Keratinocyte (primary cell): ENCODE results near the gene SETBP1. TPM values are rescaled to one million over a fixed set of nuclear protein-coding genes. Genes with fewer than 3 reads are reported as not detected.

ENCODE experiments used
- DNase-seq: peaks from one replicate; pipeline ENCODE4 v3.0.0-alpha.2; 2011; ENCODE audit warnings: low read depth, missing footprints, low spot score
- FAIRE-seq: peaks from 2 replicates; lab custom pipeline; 2011; peaks lifted over from hg19 to GRCh38; lab: Jason Lieb, UNC
- H2AFZ ChIP-seq: 2 replicates; pipeline ENCODE4 v1.6.0; 2012; ENCODE audit warnings: low read length, control low read depth, inconsistent platforms; ENCODE audit not compliant: control insufficient read depth
- H3K27ac ChIP-seq: 2 replicates; pipeline ENCODE4 v1.5.1; 2011; ENCODE audit warnings: low read length; ENCODE audit not compliant: control insufficient read depth, insufficient read depth
- H3K27me3 ChIP-seq: 3 replicates; pipeline ENCODE4 v1.6.0; 2011; ENCODE audit warnings: low read length; ENCODE audit not compliant: control insufficient read depth, insufficient read depth; ENCODE audit errors: extremely low read depth
- H3K36me3 ChIP-seq, 2 experiments: 2 replicates in 1 of 2; 3 replicates in 1 of 2; pipeline ENCODE4 v1.5.1; 2011; ENCODE audit warnings: low read length in 2 of 2, mild to moderate bottlenecking in 1 of 2; ENCODE audit not compliant: control insufficient read depth in 2 of 2, insufficient read depth in 2 of 2; ENCODE audit errors: extremely low read depth in 1 of 2
- H3K4me1 ChIP-seq: 3 replicates; pipeline ENCODE4 v1.5.1; 2011; ENCODE audit warnings: low read length; ENCODE audit not compliant: control insufficient read depth, insufficient read depth; ENCODE audit errors: extremely low read depth
- H3K4me2 ChIP-seq: 3 replicates; pipeline ENCODE4 v1.6.0; 2011; ENCODE audit warnings: low read depth, low read length; ENCODE audit not compliant: control insufficient read depth, insufficient read depth; ENCODE audit errors: extremely low read depth
- H3K4me3 ChIP-seq, 3 experiments: fragments of 200-600 bp in 1 of 3; sonication (generic) in 1 of 3; 2 replicates in 2 of 3; 3 replicates in 1 of 3; pipeline ENCODE4 v1.5.1; 2011 to 2016; ENCODE audit warnings: low read length in 3 of 3, mild to moderate bottlenecking in 3 of 3, control low read depth in 2 of 3, inconsistent platforms in 1 of 3, low read depth in 1 of 3, mixed read lengths in 1 of 3, mixed run types in 1 of 3, moderate library complexity in 1 of 3; ENCODE audit not compliant: control insufficient read depth in 2 of 3, insufficient read depth in 2 of 3; ENCODE audit errors: extremely low read depth in 1 of 3
- H3K79me2 ChIP-seq: 2 replicates; pipeline ENCODE4 v1.6.0; 2012; ENCODE audit warnings: low read length; ENCODE audit not compliant: control insufficient read depth, insufficient read depth
- H3K9ac ChIP-seq: 3 replicates; pipeline ENCODE4 v1.6.0; 2011; ENCODE audit warnings: low read length; ENCODE audit not compliant: control insufficient read depth, insufficient read depth; ENCODE audit errors: extremely low read depth
- H3K9me1 ChIP-seq: 3 replicates; pipeline ENCODE4 v1.6.0; 2011; ENCODE audit warnings: low read length; ENCODE audit not compliant: control insufficient read depth, insufficient read depth; ENCODE audit errors: extremely low read depth
- H3K9me3 ChIP-seq: 2 replicates; pipeline ENCODE4 v1.5.1; 2012; ENCODE audit warnings: low read depth, low read length; ENCODE audit not compliant: control insufficient read depth
- H4K20me1 ChIP-seq: 3 replicates; pipeline ENCODE4 v1.6.0; 2011; ENCODE audit warnings: low read length; ENCODE audit not compliant: control insufficient read depth, insufficient read depth; ENCODE audit errors: extremely low read depth
- EZH2 ChIP-seq: IDR thresholded peaks from one replicate; pipeline ENCODE4 v1.6.1; 2012; ENCODE audit warnings: inconsistent platforms, mild to moderate bottlenecking, low read length, moderate library complexity
- dilution Hi-C: fragments of 300-500 bp; cut with MboI; formaldehyde crosslinking; loops from one replicate; pipeline ENCODE4 v1.7.0; 2020; ENCODE audit warnings: low sequenced_read_pairs; ENCODE audit not compliant: extremely low pct_ligation_motif_present
- polyA plus RNA-seq, 5 experiments: library from polyadenylated mRNA; depleted of rRNA in 3 of 5; stranded (reverse) in 3 of 5; stranded (forward) in 1 of 5; unstranded in 1 of 5; fragments of >200 nt; gene quantifications; 1 replicate in 1 of 5; 2 replicates in 3 of 5; 3 replicates in 1 of 5; pipeline versions ENCODE4 v1.2.1 to v1.2.3, GENCODE V29; 2011 to 2012; ENCODE audit warnings: missing spikeins in 2 of 5, low read depth in 1 of 5, low replicate concordance in 1 of 5
- TF ChIP-seq, protein P1 (sequence below), 3 experiments: IDR thresholded peaks in 1 of 3; conservative IDR thresholded peaks in 1 of 3; optimal IDR thresholded peaks in 1 of 3; 2 replicates in 2 of 3; 3 replicates in 1 of 3; pipeline versions ENCODE3 to v1.5.1; 2011; ENCODE audit warnings: low read length in 3 of 3, mild to moderate bottlenecking in 3 of 3, moderate library complexity in 2 of 3, control low read depth in 1 of 3, inconsistent platforms in 1 of 3; ENCODE audit not compliant: insufficient read depth in 2 of 3; ENCODE audit errors: extremely low read depth in 1 of 3

SETBP1 gene
- polyA plus RNA-seq, 1 donor (not counting 4 experiments of a cell fraction or from before 2014, with no cell fraction given): 3.3 TPM

DNA sequence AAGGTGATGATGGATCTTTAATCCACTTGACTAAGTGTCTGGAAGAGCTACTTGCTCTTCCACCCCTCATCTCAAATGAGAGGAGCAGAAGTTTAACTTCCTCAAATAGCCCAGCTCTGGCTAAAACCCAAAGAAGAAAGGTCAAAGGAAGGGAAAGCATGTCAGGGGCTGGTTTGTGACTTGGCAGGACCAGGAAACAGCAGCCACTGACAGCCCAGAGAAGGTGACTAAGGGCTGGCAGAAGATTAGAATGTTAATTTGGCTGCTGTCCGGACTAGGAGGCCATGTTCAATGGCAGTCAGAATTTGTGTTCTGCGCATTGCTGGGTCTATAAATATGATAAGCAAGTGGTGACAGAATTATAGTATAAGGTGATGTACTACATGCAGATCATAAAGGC is 386.2 kb downstream of the SETBP1 start:
- TF ChIP-seq EZH2: no peak
- TF ChIP-seq, protein P1, sequence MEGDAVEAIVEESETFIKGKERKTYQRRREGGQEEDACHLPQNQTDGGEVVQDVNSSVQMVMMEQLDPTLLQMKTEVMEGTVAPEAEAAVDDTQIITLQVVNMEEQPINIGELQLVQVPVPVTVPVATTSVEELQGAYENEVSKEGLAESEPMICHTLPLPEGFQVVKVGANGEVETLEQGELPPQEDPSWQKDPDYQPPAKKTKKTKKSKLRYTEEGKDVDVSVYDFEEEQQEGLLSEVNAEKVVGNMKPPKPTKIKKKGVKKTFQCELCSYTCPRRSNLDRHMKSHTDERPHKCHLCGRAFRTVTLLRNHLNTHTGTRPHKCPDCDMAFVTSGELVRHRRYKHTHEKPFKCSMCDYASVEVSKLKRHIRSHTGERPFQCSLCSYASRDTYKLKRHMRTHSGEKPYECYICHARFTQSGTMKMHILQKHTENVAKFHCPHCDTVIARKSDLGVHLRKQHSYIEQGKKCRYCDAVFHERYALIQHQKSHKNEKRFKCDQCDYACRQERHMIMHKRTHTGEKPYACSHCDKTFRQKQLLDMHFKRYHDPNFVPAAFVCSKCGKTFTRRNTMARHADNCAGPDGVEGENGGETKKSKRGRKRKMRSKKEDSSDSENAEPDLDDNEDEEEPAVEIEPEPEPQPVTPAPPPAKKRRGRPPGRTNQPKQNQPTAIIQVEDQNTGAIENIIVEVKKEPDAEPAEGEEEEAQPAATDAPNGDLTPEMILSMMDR (optimal IDR thresholded peaks at IDR 0.05 in 1 of 3, IDR thresholded peaks at IDR 0.05 in 1 of 3, conservative IDR thresholded peaks at IDR 0.05 in 1 of 3; ENCODE audit: extremely low read depth in 1 of 3, insufficient read depth in 2 of 3, low read length in 3 of 3): no peak
- no peak overlapping the region for H3K4me2 ChIP-seq

DNA sequence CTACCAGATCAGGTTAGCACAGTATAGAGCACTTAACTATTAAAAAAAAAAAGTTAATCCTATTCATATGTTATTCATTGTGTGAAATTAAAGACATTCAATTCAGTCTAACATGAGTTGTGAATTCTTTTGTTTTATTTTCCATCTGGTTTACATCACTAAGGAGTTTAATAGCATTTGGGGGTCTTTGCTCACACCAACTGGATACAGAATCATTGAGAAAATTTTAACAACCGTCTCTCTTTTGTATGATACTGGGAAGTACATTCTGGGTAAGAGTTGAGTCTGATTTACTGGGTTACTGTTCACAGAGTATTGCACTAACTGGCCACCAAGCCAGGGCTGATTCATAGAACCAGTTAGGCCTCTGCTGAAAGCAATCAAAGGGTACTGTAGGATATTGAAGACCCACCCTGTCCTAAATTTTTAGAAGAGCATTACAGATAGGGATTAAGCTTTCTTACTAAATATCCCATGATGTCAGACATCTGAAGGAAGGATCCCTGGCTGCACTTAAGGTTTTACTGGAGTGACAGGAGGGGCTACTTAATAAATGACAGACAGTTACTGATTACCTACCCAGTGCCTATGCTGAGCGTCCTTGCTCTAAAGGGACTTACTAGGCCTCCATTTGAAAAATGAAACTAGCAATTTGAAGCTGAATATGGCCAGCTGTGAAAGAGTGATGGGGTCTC is 387.9 kb downstream of the SETBP1 start:
- H3K9me3 ChIP-seq: no peaks in the 10 kb centered on the region
- no peaks in the 10 kb centered on the region for H4K20me1 ChIP-seq
- no peaks in the 10 kb centered on the region for H3K79me2 ChIP-seq
- TF ChIP-seq, protein P1 (optimal IDR thresholded peaks at IDR 0.05 in 1 of 3, IDR thresholded peaks at IDR 0.05 in 1 of 3, conservative IDR thresholded peaks at IDR 0.05 in 1 of 3; ENCODE audit: extremely low read depth in 1 of 3, insufficient read depth in 2 of 3, low read length in 3 of 3): no peak
- TF ChIP-seq EZH2: no peak
- H3K9me1 ChIP-seq: no peaks in the 10 kb centered on the region
- no peak overlapping the region for H2AFZ ChIP-seq
- no peak overlapping the region for H3K4me3 ChIP-seq
- FAIRE-seq (no peak), DNase-seq (no peak)
- H3K9ac ChIP-seq: no peak overlapping the region
- no peaks in the 10 kb centered on the region for H3K27me3 ChIP-seq
- H3K27ac ChIP-seq: no peak overlapping the region
- no peaks in the 10 kb centered on the region for H3K4me1 ChIP-seq
- dilution Hi-C loops: no loop called here
- no peak overlapping the region for H3K4me2 ChIP-seq
- no peaks in the 10 kb centered on the region for H3K36me3 ChIP-seq

More for the DNA sequence above, 386.2 kb downstream of the SETBP1 start:
- Histone ChIP-seq H3K27ac (no peak overlapping the region), H4K20me1 (no peaks in the 10 kb centered on the region), H3K4me3 (no peak overlapping the region), H3K9me3 (no peaks in the 10 kb centered on the region), H2AFZ (no peak overlapping the region), H3K36me3 (peaks cover 0 to under 1% of the 10 kb centered on the region in 2 experiments), H3K4me1 (no peaks in the 10 kb centered on the region), H3K9me1 (no peaks in the 10 kb centered on the region), H3K27me3 (no peaks in the 10 kb centered on the region), H3K79me2 (no peaks in the 10 kb centered on the region), H3K9ac (no peak overlapping the region)
- FAIRE-seq: no peak
- no peak for DNase-seq
- dilution Hi-C loops: no loop called here
